Sigmoid colon (tissue), 7 donors: ENCODE data around the gene SLC22A8. TPM values are rescaled to one million over a fixed set of nuclear protein-coding genes. Genes with fewer than 3 reads are reported as not detected.
"Not testable (repeated sequence)": the region's sequence is repeated elsewhere in the genome, so short reads cannot be mapped to it uniquely, and the experiment has no call there.

ENCODE experiments used
- DNase-seq: peaks from one replicate; pipeline ENCODE4 v3.0.0-alpha.2; 2019
- H3K27ac ChIP-seq, 4 donors: fragments of 200-600 bp; sonication (generic); one replicate each; pipeline ENCODE4 v1.5.1; 2016 to 2019; ENCODE audit warnings: mild to moderate bottlenecking in 1 of 4
- H3K27me3 ChIP-seq, 3 donors: fragments of 200-600 bp; sonication (generic); one replicate each; pipeline ENCODE4 v1.5.1; 2019; ENCODE audit warnings: mild to moderate bottlenecking in 1 of 3
- H3K36me3 ChIP-seq, 4 donors: fragments of 200-600 bp; sonication (generic); one replicate each; pipeline ENCODE4 v1.5.1; 2016 to 2019
- H3K4me1 ChIP-seq, 4 donors: fragments of 200-600 bp; sonication (generic); one replicate each; pipeline ENCODE4 v1.5.1; 2017 to 2019
- H3K4me3 ChIP-seq, 4 donors: fragments of 200-600 bp; sonication (generic); one replicate each; pipeline ENCODE4 v1.5.1; 2017 to 2019; ENCODE audit warnings: mild to moderate bottlenecking in 2 of 4, moderate library complexity in 1 of 4
- H3K9me3 ChIP-seq, 4 donors: fragments of 200-600 bp in 3 of 4; sonication (generic) in 3 of 4; one replicate each; pipeline versions ENCODE4 v1.5.1 to v1.6.1; 2013 to 2019
- CTCF ChIP-seq, 4 experiments: fragments of 450-650 bp in 3 of 4; fragments of 200-600 bp in 1 of 4; IDR thresholded peaks; one replicate each; pipeline ENCODE4 v1.5.1; 2016 to 2019; ENCODE audit warnings: antibody characterized with exemption in 4 of 4, mild to moderate bottlenecking in 3 of 4, moderate library complexity in 2 of 4
- EP300 ChIP-seq, 4 donors: sonication (generic); formaldehyde crosslinking; IDR thresholded peaks; one replicate each; pipeline ENCODE4 v1.6.1; 2017; ENCODE audit warnings: antibody characterized with exemption in 4 of 4
- POLR2A ChIP-seq, 2 donors: fragments of 450-650 bp; IDR thresholded peaks; one replicate each; pipeline ENCODE4 v1.6.1; 2016; ENCODE audit warnings: antibody characterized with exemption in 2 of 2, mild to moderate bottlenecking in 2 of 2, moderate library complexity in 2 of 2
- POLR2AphosphoS5 ChIP-seq, 4 donors: sonication (generic); formaldehyde crosslinking; IDR thresholded peaks; one replicate each; pipeline ENCODE4 v1.6.1; 2017; ENCODE audit warnings: antibody characterized with exemption in 4 of 4
- WGBS, 2 donors: extraction: QIAGEN DNeasy Blood & Tissue Kit; methylation state at CpG; one replicate each; pipeline ENCODE4 v1.1.7; 2013; 5-methylcytosine and 5-hydroxymethylcytosine counted together
- intact Hi-C: fragments of 100-400 bp; cut with DNase I; formaldehyde crosslinking; loops from one replicate; pipeline ENCODE4 v1.15.1; 2023
- polyA plus RNA-seq, 3 donors: library from polyadenylated mRNA; stranded (reverse); fragments of 200-250 nt; gene quantifications; one replicate each; pipeline ENCODE4 v1.2.3, GENCODE V29; 2013
- total RNA-seq, 4 donors: library from RNA; depleted of rRNA; stranded (reverse); fragments of >200 nt; gene quantifications; one replicate each; pipeline ENCODE4 v1.1.0, GENCODE V29; 2016
- donor health status: healthy with polysubstance abuse.
- donor health status: Bipolar disorder and iron deficiency.
- donor health status: healthy.

The SLC22A8 gene
- total and polyA plus RNA-seq, 7 donors, result not detected

GRCh38 chr11:62953811-62954210 lies 61.8 kb downstream of the SLC22A8 start:
- Histone ChIP-seq H3K27me3 (no peaks in the 10 kb centered on the region), H3K4me3 (no peak overlapping the region), H3K4me1 (peaks cover 0 to 6% (median 5%) of the 10 kb centered on the region in 4 donors), H3K9me3 (no peaks in the 10 kb centered on the region), H3K27ac (no peak overlapping the region), H3K36me3 (no peaks in the 10 kb centered on the region)
- intact Hi-C loops, result no loop called here
- TF ChIP-seq CTCF (IDR thresholded peaks at IDR 0.05), result no peak
- TF ChIP-seq POLR2A (IDR thresholded peaks at IDR 0.05), result no peak
- no peak for TF ChIP-seq EP300 (IDR thresholded peaks at IDR 0.05)
- TF ChIP-seq POLR2AphosphoS5 (IDR thresholded peaks at IDR 0.05), result no peak
- no peak for DNase-seq
- 91 to 94% methylated on average over 4 of the region's 4 CpGs for WGBS, 2 donors

- TF ChIP-seq POLR2AphosphoS5 (IDR thresholded peaks at IDR 0.05), result no peak
- no peak for TF ChIP-seq CTCF (IDR thresholded peaks at IDR 0.05)
- TF ChIP-seq EP300 (IDR thresholded peaks at IDR 0.05), result no peak
- TF ChIP-seq POLR2A (IDR thresholded peaks at IDR 0.05), result no peak
- H3K27me3 ChIP-seq, result no peaks in the 10 kb centered on the region
- no peaks in the 10 kb centered on the region for H3K36me3 ChIP-seq
- H3K27ac ChIP-seq, result no peak overlapping the region
- no peaks in the 10 kb centered on the region for H3K4me1 ChIP-seq
- 81 to 83% methylated on average over 7 of the region's 7 CpGs for WGBS, 2 donors
- no peak for DNase-seq
- no peak overlapping the region for H3K4me3 ChIP-seq
- no peaks in the 10 kb centered on the region for H3K9me3 ChIP-seq
- intact Hi-C loops, result no loop called here
These were observed 66.8 kb downstream of the SLC22A8 start for GRCh38 chr11:62948765-62949320.

- intact Hi-C loops, H3K4me3 ChIP-seq, H3K4me1 ChIP-seq, H3K27ac ChIP-seq, H3K36me3 ChIP-seq, H3K9me3 ChIP-seq, DNase-seq, H3K27me3 ChIP-seq: not testable (repeated sequence)
- 94 to 96% methylated on average over 10 of the region's 10 CpGs for WGBS, 2 donors
These were observed 70.1 kb downstream of the SLC22A8 start for GRCh38 chr11:62945538-62945937.

Other genes starting within 250 kb of the SLC22A8 start
- gene TAF6L, start 244.4 kb downstream of the SLC22A8 start, total RNA-seq, result 10 to 100 TPM; 13.2 to 20.1 (median 16.7) TPM
- 10 to 100 TPM in 1 of 3 donors, 1 to 10 TPM in 2; 3.0 to 20.7 (median 9.0) TPM for gene TAF6L, start 244.4 kb downstream of the SLC22A8 start, polyA plus RNA-seq
- 10 to 100 TPM; 38.2 to 49.6 (median 43.0) TPM for gene TMEM179B, start 228.4 kb downstream of the SLC22A8 start, total RNA-seq
- 10 to 100 TPM; 27.0 to 63.9 (median 38.4) TPM for gene TMEM179B, start 228.4 kb downstream of the SLC22A8 start, polyA plus RNA-seq
- gene TMEM223, start 223.8 kb downstream of the SLC22A8 start, total RNA-seq, result 10 to 100 TPM; 16.0 to 27.1 (median 24.1) TPM
- gene TMEM223, start 223.8 kb downstream of the SLC22A8 start, polyA plus RNA-seq, result 10 to 100 TPM in 2 of 3 donors, 1 to 10 TPM in 1; 9.0 to 30.9 (median 15.5) TPM
- gene NXF1, start 210.4 kb downstream of the SLC22A8 start, total RNA-seq, result 10 to 100 TPM; 33.2 to 68.1 (median 43.0) TPM
- gene NXF1, start 210.4 kb downstream of the SLC22A8 start, polyA plus RNA-seq, result 10 to 100 TPM; 20.3 to 63.3 (median 22.8) TPM
- 10 to 100 TPM; 27.1 to 37.8 (median 31.2) TPM for gene STX5, start 183.8 kb downstream of the SLC22A8 start, total RNA-seq
- gene STX5, start 183.8 kb downstream of the SLC22A8 start, polyA plus RNA-seq, result 10 to 100 TPM; 27.8 to 31.2 (median 28.9) TPM
- 1 to 10 TPM in 1 of 4 donors, not detected in 3; 2.1 TPM for gene TEX54, start 183.0 kb downstream of the SLC22A8 start, total RNA-seq
- not detected for gene TEX54, start 183.0 kb downstream of the SLC22A8 start, polyA plus RNA-seq
- gene WDR74, start 176.3 kb downstream of the SLC22A8 start, total RNA-seq, result 10 to 100 TPM; 22.8 to 39.7 (median 34.7) TPM
- gene WDR74, start 176.3 kb downstream of the SLC22A8 start, polyA plus RNA-seq, result 10 to 100 TPM; 11.6 to 47.6 (median 24.0) TPM
- 10 to 100 TPM; 44.0 to 70.4 (median 50.4) TPM for gene SLC3A2, start 134.9 kb downstream of the SLC22A8 start, total RNA-seq
- 100 to 1,000 TPM in 1 of 3 donors, 10 to 100 TPM in 2; 16.8 to 128 (median 39.1) TPM for gene SLC3A2, start 134.9 kb downstream of the SLC22A8 start, polyA plus RNA-seq
- gene CHRM1, start 94.5 kb downstream of the SLC22A8 start, total RNA-seq, result under 1 TPM; 0.16 to 0.55 (median 0.38) TPM
- gene CHRM1, start 94.5 kb downstream of the SLC22A8 start, polyA plus RNA-seq, result under 1 TPM in 1 of 3 donors, not detected in 2; 0.60 TPM
- gene SLC22A6, start 30.9 kb downstream of the SLC22A8 start, total RNA-seq, result not detected
- gene SLC22A6, start 30.9 kb downstream of the SLC22A8 start, polyA plus RNA-seq, result not detected
- not detected for gene SLC22A24, start 128.4 kb upstream of the SLC22A8 start, total RNA-seq
- gene SLC22A24, start 128.4 kb upstream of the SLC22A8 start, polyA plus RNA-seq, result not detected
- not detected for gene SLC22A25, start 227.8 kb upstream of the SLC22A8 start, total RNA-seq
- gene SLC22A25, start 227.8 kb upstream of the SLC22A8 start, polyA plus RNA-seq, result not detected